ENCODE data around the gene TRMT1L. TPM values are rescaled to one million over a fixed set of nuclear protein-coding genes. Genes with fewer than 3 reads are reported as not detected.

TRMT1L gene
- total and polyA plus RNA-seq, 10 of the 15 experiments (the other 5 are each of a cell fraction or from before 2014, with no cell fraction given) = 3.5 to 35.2 (median 16.9) TPM

GRCh38 chr1:185158800-185159199 lies 2.0 kb upstream of the TRMT1L start:
- 95% methylated on average over 2 of the region's 2 CpGs for WGBS (ENCODE audit: insufficient coverage, insufficient replicate concordance, low lambda C conversion rate, missing lambda C conversion rate)
- Histone ChIP-seq H3K4me3 (no peak overlapping the region), H3K27me3 (replicated peaks in 1 of 2; ENCODE audit: control insufficient read depth in 2 of 2, insufficient read depth in 2 of 2, low read length in 1 of 2) (no peaks in the 10 kb centered on the region), H3K27ac (ENCODE audit: control insufficient read depth, insufficient read depth) (no peak overlapping the region), H2AFZ (ENCODE audit: control insufficient read depth, low read depth, low read length) (no peak overlapping the region), H3K79me2 (ENCODE audit: control insufficient read depth, insufficient read depth, low read length) (peaks cover 24% of the 10 kb centered on the region), H4K20me1 (ENCODE audit: control insufficient read depth, insufficient read depth) (no peaks in the 10 kb centered on the region), H3K36me3 (ENCODE audit: control insufficient read depth in 2 of 2, insufficient read depth in 2 of 2, low read length in 1 of 2) (no peaks in the 10 kb centered on the region), H3K9ac (ENCODE audit: control insufficient read depth, insufficient read depth, low read length) (no peak overlapping the region), H3K4me1 (ENCODE audit: control insufficient read depth, insufficient read depth, low read length) (peaks cover 18% of the 10 kb centered on the region; the same call in 1 of the 2 replicates), H3K4me2 (ENCODE audit: control insufficient read depth, insufficient read depth) (no peak overlapping the region), H3K9me3 (replicated peaks; ENCODE audit: control insufficient read depth, insufficient read depth, low read length) (no peaks in the 10 kb centered on the region)
- in situ Hi-C loops (cut with MboI) (no loop called here), intact Hi-C loops (cut with micrococcal nuclease; ENCODE audit: unreplicated experiment) (loop anchor here (5.0 kb wide), 3 partner anchors 111 to 401 kb away; partner anchors contain the start of genes IVNS1ABP and RNF2)
- ChIA-PET SMC1A (ENCODE audit: uncharacterized antibody, unreplicated experiment) (interaction anchor here (0.8 to 4.1 kb wide), 4 partner anchors 10 to 437 kb away, joined by 3 to 39 read pairs (median 8); partner anchors contain the start of gene RNF2), POLR2A (interaction anchor here (0.6 to 1.8 kb wide), 12 partner anchors 9 to 1919 kb away, joined by 3 to 7 read pairs (median 4); partner anchors contain the start of gene RNF2), RAD21 (ENCODE audit: unreplicated experiment) (interaction anchor here (0.7 to 5.6 kb wide), 4 partner anchors 10 to 437 kb away, joined by 3 to 65 read pairs (median 3); no protein-coding TSS in a partner anchor), CTCF (interaction anchor here (1.0 to 9.5 kb wide), 2 partner anchors 11 to 522 kb away, joined by 3 to 121 read pairs; no protein-coding TSS in a partner anchor)
- no peak for DNase-seq (ENCODE audit: low read depth, low spot score)
- ATAC-seq = no peak
- no TSS peak for BruUV-seq (replicated peaks)
- FAIRE-seq = no peak
- peak; percentile 38 for TF ChIP-seq SMAD1 (IDR thresholded peaks at IDR 0.05; ENCODE audit: low read depth, partially characterized antibody)
- TF ChIP-seq ZBTB11 (CRISPR knock-in tag; IDR thresholded peaks at IDR 0.05) = no peak
